Activated CD8-positive, alpha-beta memory T cell treated with anti-CD3 and anti-CD28 coated beads, Interleukin-2, amount 10 ng/mL, durations not matched to agents 7 days and 5 days (primary cell): Measurements from ENCODE around the gene DMD. TPM values are rescaled to one million over a fixed set of nuclear protein-coding genes. Genes with fewer than 3 reads are reported as not detected.

Experiments
- ATAC-seq: fragments of 150-1000 bp; cut with Tn5 transposase; one replicate; pipeline ENCODE4 v1.10.0; 2021; ENCODE audit warnings: moderate library complexity
- CTCF ChIA-PET: fragments of 350-600 bp; sonication (Branson Sonifier 250); formaldehyde crosslinking; loops from one replicate; lab custom pipeline; 2021; ENCODE audit warnings: antibody characterized with exemption; lab: Charles Lee
- DNase-seq: peaks from one replicate; pipeline ENCODE4 v3.0.0-alpha.2; 2020
- H3K27ac Mint-ChIP-seq: one replicate; pipeline ENCODE4 v1.8.0; 2021; ENCODE audit warnings: mild to moderate bottlenecking, mixed read lengths
- H3K27me3 Mint-ChIP-seq: one replicate; pipeline ENCODE4 v1.8.0; 2021; ENCODE audit warnings: mixed read lengths
- H3K36me3 Mint-ChIP-seq: one replicate; pipeline ENCODE4 v1.8.0; 2021; ENCODE audit warnings: mild to moderate bottlenecking, mixed read lengths
- H3K4me1 Mint-ChIP-seq: one replicate; pipeline ENCODE4 v1.8.0; 2021; ENCODE audit warnings: mixed read lengths
- H3K4me3 Mint-ChIP-seq: one replicate; pipeline ENCODE4 v1.8.0; 2021; ENCODE audit warnings: mild to moderate bottlenecking, moderate library complexity, mixed read lengths
- H3K9me3 Mint-ChIP-seq: one replicate; pipeline ENCODE4 v1.8.0; 2022; ENCODE audit warnings: low read depth, mixed read lengths
- total RNA-seq, 2 experiments: library from RNA; stranded (reverse); gene quantifications; one replicate each; pipeline ENCODE4 v1.2.3, GENCODE V29; 2021

Gene DMD
- total RNA-seq, 2 experiments from 2014 or later = 0.32 to 8.4 TPM

DNA sequence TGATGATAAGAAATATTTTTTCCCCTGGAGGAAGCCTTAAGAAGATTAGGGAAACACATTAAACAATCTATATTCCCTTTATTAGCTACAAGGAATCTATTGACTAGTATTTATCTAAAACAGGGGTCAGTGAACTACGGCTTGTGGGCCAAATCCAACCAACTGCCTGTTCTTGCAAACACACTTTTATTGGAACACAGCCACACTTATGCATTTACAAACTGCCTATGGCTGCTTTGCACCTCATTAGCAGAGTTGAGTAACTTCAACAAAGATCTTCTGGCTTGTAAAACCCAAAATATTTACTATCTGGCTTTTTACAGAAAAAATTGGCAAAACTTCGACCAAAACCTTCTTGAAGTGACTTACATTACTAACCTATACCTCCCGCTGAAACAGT is 1405.6 kb downstream of the DMD start:
- no peaks in the 10 kb centered on the region for H3K4me1 Mint-ChIP-seq
- H3K27me3 Mint-ChIP-seq = no peaks in the 10 kb centered on the region
- no peak overlapping the region for H3K4me3 Mint-ChIP-seq
- H3K36me3 Mint-ChIP-seq = no peaks in the 10 kb centered on the region
- ATAC-seq (no peak), DNase-seq (no peak)
- CTCF ChIA-PET = no interaction called here
- no peak overlapping the region for H3K27ac Mint-ChIP-seq
- no peaks in the 10 kb centered on the region for H3K9me3 Mint-ChIP-seq

- DNase-seq = no peak
- Mint-ChIP-seq H3K36me3 (no peaks in the 10 kb centered on the region), H3K4me1 (no peaks in the 10 kb centered on the region), H3K27ac (no peak overlapping the region), H3K9me3 (peaks cover 6% of the 10 kb centered on the region), H3K4me3 (no peak overlapping the region), H3K27me3 (no peaks in the 10 kb centered on the region)
- CTCF ChIA-PET = no interaction called here
- ATAC-seq = no peak
Observed at GRCh38 chrX:31800219-31800618, 1411.1 kb downstream of the DMD start.

DNA sequence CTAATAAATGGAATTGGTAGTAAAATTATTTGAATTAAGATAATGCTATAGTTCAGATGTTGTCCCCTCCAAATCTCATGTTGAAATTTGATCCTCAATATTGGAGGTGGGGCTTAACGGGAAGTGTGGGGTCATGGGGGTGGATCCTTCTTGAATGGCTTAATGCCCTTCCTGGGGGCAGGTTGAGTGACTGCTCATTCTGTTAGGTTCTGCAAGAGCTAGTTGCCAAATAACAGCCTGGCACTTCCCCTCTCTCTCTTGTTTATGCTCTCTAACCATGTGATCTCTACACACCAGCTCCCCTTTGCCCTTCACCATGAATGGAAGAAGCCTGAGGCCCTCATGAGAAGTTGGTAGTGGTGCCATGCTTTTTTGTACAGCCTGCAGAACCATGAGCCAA is 1414.7 kb downstream of the DMD start:
- no peaks in the 10 kb centered on the region for H3K27me3 Mint-ChIP-seq
- H3K4me3 Mint-ChIP-seq = no peak overlapping the region
- DNase-seq (no peak), ATAC-seq (no peak)
- no peaks in the 10 kb centered on the region for H3K36me3 Mint-ChIP-seq
- H3K4me1 Mint-ChIP-seq = no peaks in the 10 kb centered on the region
- peaks cover 6% of the 10 kb centered on the region for H3K9me3 Mint-ChIP-seq
- H3K27ac Mint-ChIP-seq = no peak overlapping the region
- CTCF ChIA-PET = no interaction called here

- Mint-ChIP-seq H3K4me3 (no peak overlapping the region), H3K4me1 (no peaks in the 10 kb centered on the region), H3K36me3 (no peaks in the 10 kb centered on the region), H3K27me3 (no peaks in the 10 kb centered on the region), H3K27ac (no peak overlapping the region), H3K9me3 (peaks cover 2% of the 10 kb centered on the region)
- no peak for ATAC-seq
- CTCF ChIA-PET = no interaction called here
- no peak for DNase-seq
Observed at GRCh38 chrX:31747411-31747810, 1463.9 kb downstream of the DMD start.

GRCh38 chrX:31743004-31743403 is 1468.3 kb downstream of the DMD start:
- H3K9me3 Mint-ChIP-seq = peaks cover 2% of the 10 kb centered on the region
- no peak for ATAC-seq
- no peak overlapping the region for H3K4me3 Mint-ChIP-seq
- no peaks in the 10 kb centered on the region for H3K27me3 Mint-ChIP-seq
- no peak for DNase-seq
- no peak overlapping the region for H3K27ac Mint-ChIP-seq
- CTCF ChIA-PET = no interaction called here
- H3K36me3 Mint-ChIP-seq = no peaks in the 10 kb centered on the region
- H3K4me1 Mint-ChIP-seq = no peaks in the 10 kb centered on the region

DNA sequence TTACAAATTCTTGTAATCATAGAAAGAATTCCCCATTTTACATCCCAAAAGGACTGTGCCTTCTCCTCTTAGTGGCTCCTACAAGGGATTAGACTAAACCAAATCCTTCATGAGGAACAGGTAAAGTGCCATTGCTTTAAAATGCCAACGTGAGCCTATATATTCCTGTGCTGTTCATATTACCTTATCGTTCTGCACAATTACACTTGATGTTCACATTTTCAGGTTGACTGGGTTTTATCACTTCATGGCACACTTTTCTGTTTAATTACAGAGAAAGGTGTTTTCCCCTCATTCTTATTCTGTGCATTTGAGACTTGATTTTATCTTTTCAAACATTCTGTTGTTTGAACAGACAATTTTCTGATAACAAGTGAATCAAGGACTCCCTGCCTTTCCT is 1493.9 kb downstream of the DMD start:
- DNase-seq (no peak), ATAC-seq (no peak)
- no peak overlapping the region for H3K27ac Mint-ChIP-seq
- H3K4me3 Mint-ChIP-seq = no peak overlapping the region
- H3K4me1 Mint-ChIP-seq = no peaks in the 10 kb centered on the region
- CTCF ChIA-PET = no interaction called here
- no peaks in the 10 kb centered on the region for H3K9me3 Mint-ChIP-seq
- H3K27me3 Mint-ChIP-seq = no peaks in the 10 kb centered on the region
- H3K36me3 Mint-ChIP-seq = no peaks in the 10 kb centered on the region

GRCh38 chrX:31715675-31716074 is 1495.7 kb downstream of the DMD start:
- Mint-ChIP-seq H3K4me3 (no peak overlapping the region), H3K36me3 (no peaks in the 10 kb centered on the region), H3K4me1 (no peaks in the 10 kb centered on the region), H3K9me3 (no peaks in the 10 kb centered on the region), H3K27me3 (no peaks in the 10 kb centered on the region), H3K27ac (no peak overlapping the region)
- no peak for ATAC-seq
- no peak for DNase-seq
- CTCF ChIA-PET = no interaction called here

- H3K36me3 Mint-ChIP-seq = no peaks in the 10 kb centered on the region
- no peaks in the 10 kb centered on the region for H3K4me1 Mint-ChIP-seq
- DNase-seq (no peak), ATAC-seq (no peak)
- CTCF ChIA-PET = no interaction called here
- no peak overlapping the region for H3K4me3 Mint-ChIP-seq
- no peaks in the 10 kb centered on the region for H3K9me3 Mint-ChIP-seq
- H3K27ac Mint-ChIP-seq = no peak overlapping the region
- H3K27me3 Mint-ChIP-seq = no peaks in the 10 kb centered on the region
Observed at GRCh38 chrX:31714797-31715196, 1496.6 kb downstream of the DMD start.

DNA sequence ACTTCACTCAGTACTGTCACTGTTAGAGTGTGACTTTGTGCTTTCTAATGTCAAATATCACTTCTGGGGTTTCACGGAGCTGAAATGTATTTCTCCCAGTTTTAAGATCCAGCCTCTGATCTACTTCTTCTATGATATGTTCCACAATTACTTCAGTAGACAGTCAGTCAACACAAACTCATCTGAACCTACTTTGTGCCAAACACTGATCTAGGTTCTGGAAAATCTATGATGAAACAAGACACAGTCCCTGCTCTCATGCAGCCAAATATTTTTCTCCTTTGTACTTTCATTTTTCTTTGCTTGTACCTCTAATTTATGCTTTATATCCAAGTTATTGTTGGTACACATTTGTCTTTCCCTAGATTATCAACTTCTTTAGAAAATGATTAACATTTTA is 1498.2 kb downstream of the DMD start:
- no peak for DNase-seq
- Mint-ChIP-seq H3K36me3 (no peaks in the 10 kb centered on the region), H3K27me3 (no peaks in the 10 kb centered on the region), H3K27ac (no peak overlapping the region), H3K4me1 (no peaks in the 10 kb centered on the region), H3K4me3 (no peak overlapping the region), H3K9me3 (no peaks in the 10 kb centered on the region)
- CTCF ChIA-PET = no interaction called here
- no peak for ATAC-seq

- DNase-seq (no peak), ATAC-seq (no peak)
- Mint-ChIP-seq H3K4me1 (no peaks in the 10 kb centered on the region), H3K36me3 (no peaks in the 10 kb centered on the region), H3K27me3 (no peaks in the 10 kb centered on the region), H3K9me3 (no peaks in the 10 kb centered on the region), H3K4me3 (no peak overlapping the region), H3K27ac (no peak overlapping the region)
- CTCF ChIA-PET = no interaction called here
Observed at GRCh38 chrX:31711166-31711565, 1500.2 kb downstream of the DMD start.

GRCh38 chrX:31708116-31708515 is 1503.2 kb downstream of the DMD start:
- CTCF ChIA-PET = no interaction called here
- ATAC-seq = no peak
- no peak overlapping the region for H3K4me3 Mint-ChIP-seq

DNA sequence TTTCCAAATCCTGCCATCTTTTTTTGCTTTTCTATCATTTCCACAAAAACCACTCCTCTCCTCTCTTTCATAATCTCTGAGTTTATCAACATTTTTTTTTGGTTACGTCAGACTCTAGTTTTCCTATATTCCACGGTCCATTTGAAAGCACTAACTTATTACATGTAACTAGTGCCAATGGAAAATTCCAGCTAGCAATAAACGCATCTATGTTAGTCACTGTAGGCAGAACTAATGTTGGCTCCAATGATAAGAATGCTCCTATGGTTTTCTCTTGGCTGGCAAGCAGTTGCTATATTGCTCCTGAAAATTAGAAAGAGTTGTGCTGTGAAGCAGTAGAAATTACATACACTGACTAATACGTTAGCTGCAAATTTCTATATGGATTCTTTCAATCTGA is 1504.9 kb downstream of the DMD start:
- H3K27me3 Mint-ChIP-seq = no peaks in the 10 kb centered on the region
- CTCF ChIA-PET = no interaction called here
- no peaks in the 10 kb centered on the region for H3K4me1 Mint-ChIP-seq
- no peak for ATAC-seq
- no peak overlapping the region for H3K4me3 Mint-ChIP-seq
- no peaks in the 10 kb centered on the region for H3K36me3 Mint-ChIP-seq
- no peak for DNase-seq
- no peak overlapping the region for H3K27ac Mint-ChIP-seq
- no peaks in the 10 kb centered on the region for H3K9me3 Mint-ChIP-seq

More at GRCh38 chrX:31708116-31708515, 1503.2 kb downstream of the DMD start:
- Mint-ChIP-seq H3K4me1 (no peaks in the 10 kb centered on the region), H3K27me3 (no peaks in the 10 kb centered on the region), H3K27ac (no peak overlapping the region), H3K9me3 (no peaks in the 10 kb centered on the region), H3K36me3 (no peaks in the 10 kb centered on the region)
- DNase-seq = no peak

GRCh38 chrX:31705816-31706215 is 1505.5 kb downstream of the DMD start:
- H3K27ac Mint-ChIP-seq = no peak overlapping the region
- H3K4me1 Mint-ChIP-seq = no peaks in the 10 kb centered on the region
- DNase-seq (no peak), ATAC-seq (no peak)
- no peaks in the 10 kb centered on the region for H3K36me3 Mint-ChIP-seq
- H3K9me3 Mint-ChIP-seq = no peaks in the 10 kb centered on the region
- H3K27me3 Mint-ChIP-seq = no peaks in the 10 kb centered on the region
- CTCF ChIA-PET = no interaction called here
- H3K4me3 Mint-ChIP-seq = no peak overlapping the region

DNA sequence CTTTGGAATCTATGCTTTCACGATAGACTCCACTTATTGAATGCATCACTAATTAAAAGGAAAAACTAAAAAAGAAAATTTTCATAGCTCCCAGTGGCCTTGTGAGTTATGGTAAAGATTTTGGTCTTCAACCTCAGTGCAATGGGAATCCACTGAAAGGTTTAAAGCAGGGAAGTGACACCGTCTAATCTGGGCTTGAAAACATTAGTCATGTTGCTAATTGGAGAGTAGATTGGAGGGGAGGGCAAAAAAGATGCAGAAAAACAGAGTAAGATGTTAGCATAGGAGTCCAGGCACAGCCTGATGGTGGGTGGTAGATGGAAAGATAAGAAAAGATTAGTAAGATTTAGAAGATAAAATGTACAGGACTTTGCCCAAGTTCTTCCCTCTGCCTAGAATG is 1506.4 kb downstream of the DMD start:
- no peak overlapping the region for H3K4me3 Mint-ChIP-seq
- ATAC-seq = no peak

GRCh38 chrX:31702222-31702621 is 1509.1 kb downstream of the DMD start:
- no peaks in the 10 kb centered on the region for H3K9me3 Mint-ChIP-seq
- DNase-seq = no peak
- H3K36me3 Mint-ChIP-seq = no peaks in the 10 kb centered on the region
- no peaks in the 10 kb centered on the region for H3K4me1 Mint-ChIP-seq
- no peak overlapping the region for H3K4me3 Mint-ChIP-seq
- no peak for ATAC-seq
- H3K27me3 Mint-ChIP-seq = no peaks in the 10 kb centered on the region
- CTCF ChIA-PET = no interaction called here
- H3K27ac Mint-ChIP-seq = no peak overlapping the region

More for the DNA sequence above, 1506.4 kb downstream of the DMD start:
- H3K4me1 Mint-ChIP-seq = no peaks in the 10 kb centered on the region
- CTCF ChIA-PET = no interaction called here
- no peak for DNase-seq
- no peaks in the 10 kb centered on the region for H3K27me3 Mint-ChIP-seq
- no peaks in the 10 kb centered on the region for H3K9me3 Mint-ChIP-seq
- H3K36me3 Mint-ChIP-seq = no peaks in the 10 kb centered on the region
- H3K27ac Mint-ChIP-seq = no peak overlapping the region
